ENCODE results near the gene KLHL29. TPM values are rescaled to one million over a fixed set of nuclear protein-coding genes. Genes with fewer than 3 reads are reported as not detected.
A peak's percentile ranks its signal among the peaks of the same experiment; 100 is the strongest.

KLHL29 gene
- total and polyA plus RNA-seq, 2 of the 13 experiments (the other 11 are each of a cell fraction or from before 2014, with no cell fraction given): 0.01 TPM; not detected in 1

GRCh38 chr2:23456881-23457760 lies 72.1 kb downstream of the KLHL29 start:
- no peak overlapping the region for H3K9ac ChIP-seq (ENCODE audit: insufficient read depth, low read depth, low read length)
- H3K36me3 ChIP-seq (replicated peaks in 1 of 2; ENCODE audit: control insufficient read depth in 1 of 2, insufficient read depth in 2 of 2, low read length in 2 of 2): no peaks in the 10 kb centered on the region
- peaks cover 1 to 9% of the 10 kb centered on the region in 2 experiments; a peak in 2 of 5 replicates for H3K27me3 ChIP-seq (ENCODE audit: control insufficient read depth in 1 of 2, insufficient read depth in 2 of 2, low read length in 2 of 2)
- DNase-seq (ENCODE audit: low spot score): no peak
- no TSS peak for BruUV-seq (replicated peaks)
- H3K27ac ChIP-seq (ENCODE audit: extremely low read length, insufficient read depth, low read length): no peak overlapping the region
- H3K4me1 ChIP-seq (ENCODE audit: insufficient read depth, low read length): no peaks in the 10 kb centered on the region
- in situ Hi-C loops (cut with HindIII; ENCODE audit: extremely low pct_ligation_motif_present, low pct_unique_long_range_greater_than_20kb): no loop called here
- no peak for TF ChIP-seq ISL2 (CRISPR knock-in tag; IDR thresholded peaks at IDR 0.05)
- TF ChIP-seq SRF (IDR thresholded peaks at IDR 0.05; ENCODE audit: low read depth, low read length): no peak
- no peak for TF ChIP-seq ZNF629 (CRISPR knock-in tag; conservative IDR thresholded peaks at IDR 0.05)
- TF ChIP-seq ZNF550 (CRISPR knock-in tag; IDR thresholded peaks at IDR 0.05; ENCODE audit: borderline replicate concordance): no peak
- TF ChIP-seq HMG20A (CRISPR knock-in tag; IDR thresholded peaks at IDR 0.05; ENCODE audit: borderline replicate concordance): no peak
- TF ChIP-seq HOXA3 (CRISPR knock-in tag; IDR thresholded peaks at IDR 0.05): no peak
- TF ChIP-seq EEA1 (CRISPR knock-in tag; IDR thresholded peaks at IDR 0.05; ENCODE audit: borderline replicate concordance): no peak
- TF ChIP-seq, protein P1, sequence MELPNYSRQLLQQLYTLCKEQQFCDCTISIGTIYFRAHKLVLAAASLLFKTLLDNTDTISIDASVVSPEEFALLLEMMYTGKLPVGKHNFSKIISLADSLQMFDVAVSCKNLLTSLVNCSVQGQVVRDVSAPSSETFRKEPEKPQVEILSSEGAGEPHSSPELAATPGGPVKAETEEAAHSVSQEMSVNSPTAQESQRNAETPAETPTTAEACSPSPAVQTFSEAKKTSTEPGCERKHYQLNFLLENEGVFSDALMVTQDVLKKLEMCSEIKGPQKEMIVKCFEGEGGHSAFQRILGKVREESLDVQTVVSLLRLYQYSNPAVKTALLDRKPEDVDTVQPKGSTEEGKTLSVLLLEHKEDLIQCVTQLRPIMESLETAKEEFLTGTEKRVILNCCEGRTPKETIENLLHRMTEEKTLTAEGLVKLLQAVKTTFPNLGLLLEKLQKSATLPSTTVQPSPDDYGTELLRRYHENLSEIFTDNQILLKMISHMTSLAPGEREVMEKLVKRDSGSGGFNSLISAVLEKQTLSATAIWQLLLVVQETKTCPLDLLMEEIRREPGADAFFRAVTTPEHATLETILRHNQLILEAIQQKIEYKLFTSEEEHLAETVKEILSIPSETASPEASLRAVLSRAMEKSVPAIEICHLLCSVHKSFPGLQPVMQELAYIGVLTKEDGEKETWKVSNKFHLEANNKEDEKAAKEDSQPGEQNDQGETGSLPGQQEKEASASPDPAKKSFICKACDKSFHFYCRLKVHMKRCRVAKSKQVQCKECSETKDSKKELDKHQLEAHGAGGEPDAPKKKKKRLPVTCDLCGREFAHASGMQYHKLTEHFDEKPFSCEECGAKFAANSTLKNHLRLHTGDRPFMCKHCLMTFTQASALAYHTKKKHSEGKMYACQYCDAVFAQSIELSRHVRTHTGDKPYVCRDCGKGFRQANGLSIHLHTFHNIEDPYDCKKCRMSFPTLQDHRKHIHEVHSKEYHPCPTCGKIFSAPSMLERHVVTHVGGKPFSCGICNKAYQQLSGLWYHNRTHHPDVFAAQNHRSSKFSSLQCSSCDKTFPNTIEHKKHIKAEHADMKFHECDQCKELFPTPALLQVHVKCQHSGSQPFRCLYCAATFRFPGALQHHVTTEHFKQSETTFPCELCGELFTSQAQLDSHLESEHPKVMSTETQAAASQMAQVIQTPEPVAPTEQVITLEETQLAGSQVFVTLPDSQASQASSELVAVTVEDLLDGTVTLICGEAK (IDR thresholded peaks at IDR 0.05): no peak
- TF ChIP-seq, protein P1 (CRISPR knock-in tag; IDR thresholded peaks at IDR 0.05): no peak
- no peak for TF ChIP-seq NCOR1 (IDR thresholded peaks at IDR 0.05; ENCODE audit: borderline replicate concordance, low read length)
- TF ChIP-seq DMAP1 (CRISPR knock-in tag; IDR thresholded peaks at IDR 0.05): no peak
- no peak for TF ChIP-seq ZKSCAN1 (IDR thresholded peaks at IDR 0.05; ENCODE audit: low read length)
- no peak for TF ChIP-seq HOMEZ (CRISPR knock-in tag; IDR thresholded peaks at IDR 0.05; ENCODE audit: low read depth)
- TF ChIP-seq CREM (IDR thresholded peaks at IDR 0.05): no peak
- no peak for TF ChIP-seq CREM (CRISPR knock-in tag; IDR thresholded peaks at IDR 0.05)
- no peaks in the 10 kb centered on the region for H4K20me1 ChIP-seq (ENCODE audit: insufficient read depth, low read length)
- intact Hi-C loops (cut with micrococcal nuclease; ENCODE audit: unreplicated experiment): no loop called here
- POLR2A ChIA-PET: no interaction called here
- no peak overlapping the region for H2AFZ ChIP-seq (ENCODE audit: low read length)
- WGBS (ENCODE audit: low lambda C conversion rate): 60% methylated on average over 14 of the region's 20 CpGs
- no peaks in the 10 kb centered on the region for H3K79me2 ChIP-seq (ENCODE audit: insufficient read depth, low read length)
- FAIRE-seq: no peak
- H3K4me3 ChIP-seq (replicated peaks in 1 of 3; ENCODE audit: insufficient read depth in 1 of 3, low read depth in 2 of 3, low read length in 3 of 3): no peak overlapping the region
- CTCF ChIA-PET (ENCODE audit: low intra/inter-chr PET ratio, low total read pairs): no interaction called here
- H3K4me2 ChIP-seq (ENCODE audit: low read depth, low read length): no peak overlapping the region
- ATAC-seq: peak; percentile 20; the same call in 1 of the 3 replicates
- no peaks in the 10 kb centered on the region for H3K9me3 ChIP-seq (ENCODE audit: low read length)

Measured in HepG2 (cell line).